DND-41 (cell line): ENCODE data around the gene OSGEP.

Experiments used
- EZH2 ChIP-seq: IDR thresholded peaks from 3 replicates; pipeline ENCODE4 v1.6.1; 2012; ENCODE audit warnings: borderline replicate concordance, low read depth, mild to moderate bottlenecking, moderate library complexity, low read length, inconsistent platforms; ENCODE audit not compliant: severe bottlenecking
- TF ChIP-seq, protein P1 (sequence below): IDR thresholded peaks from 2 replicates; pipeline ENCODE4 v1.5.1; 2012; ENCODE audit warnings: borderline replicate concordance, low read length, moderate library complexity, mild to moderate bottlenecking; ENCODE audit not compliant: poor library complexity, severe bottlenecking; ENCODE audit errors: extremely low read depth

GRCh38 chr14:20424851-20425250 lies 29.8 kb downstream of the OSGEP start:
- TF ChIP-seq, protein P1, sequence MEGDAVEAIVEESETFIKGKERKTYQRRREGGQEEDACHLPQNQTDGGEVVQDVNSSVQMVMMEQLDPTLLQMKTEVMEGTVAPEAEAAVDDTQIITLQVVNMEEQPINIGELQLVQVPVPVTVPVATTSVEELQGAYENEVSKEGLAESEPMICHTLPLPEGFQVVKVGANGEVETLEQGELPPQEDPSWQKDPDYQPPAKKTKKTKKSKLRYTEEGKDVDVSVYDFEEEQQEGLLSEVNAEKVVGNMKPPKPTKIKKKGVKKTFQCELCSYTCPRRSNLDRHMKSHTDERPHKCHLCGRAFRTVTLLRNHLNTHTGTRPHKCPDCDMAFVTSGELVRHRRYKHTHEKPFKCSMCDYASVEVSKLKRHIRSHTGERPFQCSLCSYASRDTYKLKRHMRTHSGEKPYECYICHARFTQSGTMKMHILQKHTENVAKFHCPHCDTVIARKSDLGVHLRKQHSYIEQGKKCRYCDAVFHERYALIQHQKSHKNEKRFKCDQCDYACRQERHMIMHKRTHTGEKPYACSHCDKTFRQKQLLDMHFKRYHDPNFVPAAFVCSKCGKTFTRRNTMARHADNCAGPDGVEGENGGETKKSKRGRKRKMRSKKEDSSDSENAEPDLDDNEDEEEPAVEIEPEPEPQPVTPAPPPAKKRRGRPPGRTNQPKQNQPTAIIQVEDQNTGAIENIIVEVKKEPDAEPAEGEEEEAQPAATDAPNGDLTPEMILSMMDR, result no peak
- no peak for TF ChIP-seq EZH2
